ENCODE results near the gene TTC19. TPM values are rescaled to one million over a fixed set of nuclear protein-coding genes. Genes with fewer than 3 reads are reported as not detected.
"Not testable (repeated sequence)": the region's sequence is repeated elsewhere in the genome, so short reads cannot be mapped to it uniquely, and the experiment has no call there.

TTC19 gene
- total and polyA plus RNA-seq, 2 experiments from 2014 or later: 30.3 to 93.5 TPM

DNA sequence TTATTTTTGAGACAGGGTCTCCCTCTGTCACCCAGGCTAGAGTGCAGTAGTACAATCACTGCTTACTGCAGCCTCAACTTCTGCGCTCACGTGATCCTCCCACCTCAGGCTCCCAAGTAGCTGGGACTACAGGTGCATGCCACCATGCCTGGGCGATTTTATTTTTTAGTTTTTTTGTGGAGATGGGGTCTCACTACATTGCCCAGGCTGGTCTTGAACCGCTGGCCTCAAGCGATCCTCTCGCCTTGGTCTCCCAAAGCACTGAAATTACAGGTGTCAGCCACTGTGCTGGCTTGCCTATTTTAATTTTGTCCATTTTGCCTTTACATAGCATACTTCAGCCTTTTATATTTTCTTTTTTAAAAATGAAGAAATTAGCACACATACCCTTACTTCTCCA, 51.2 kb downstream of the TTC19 start (continued):
- no peak for TF ChIP-seq POLR2AphosphoS5 (IDR thresholded peaks at IDR 0.05; ENCODE audit: low read depth)
- TF ChIP-seq, protein P1, sequence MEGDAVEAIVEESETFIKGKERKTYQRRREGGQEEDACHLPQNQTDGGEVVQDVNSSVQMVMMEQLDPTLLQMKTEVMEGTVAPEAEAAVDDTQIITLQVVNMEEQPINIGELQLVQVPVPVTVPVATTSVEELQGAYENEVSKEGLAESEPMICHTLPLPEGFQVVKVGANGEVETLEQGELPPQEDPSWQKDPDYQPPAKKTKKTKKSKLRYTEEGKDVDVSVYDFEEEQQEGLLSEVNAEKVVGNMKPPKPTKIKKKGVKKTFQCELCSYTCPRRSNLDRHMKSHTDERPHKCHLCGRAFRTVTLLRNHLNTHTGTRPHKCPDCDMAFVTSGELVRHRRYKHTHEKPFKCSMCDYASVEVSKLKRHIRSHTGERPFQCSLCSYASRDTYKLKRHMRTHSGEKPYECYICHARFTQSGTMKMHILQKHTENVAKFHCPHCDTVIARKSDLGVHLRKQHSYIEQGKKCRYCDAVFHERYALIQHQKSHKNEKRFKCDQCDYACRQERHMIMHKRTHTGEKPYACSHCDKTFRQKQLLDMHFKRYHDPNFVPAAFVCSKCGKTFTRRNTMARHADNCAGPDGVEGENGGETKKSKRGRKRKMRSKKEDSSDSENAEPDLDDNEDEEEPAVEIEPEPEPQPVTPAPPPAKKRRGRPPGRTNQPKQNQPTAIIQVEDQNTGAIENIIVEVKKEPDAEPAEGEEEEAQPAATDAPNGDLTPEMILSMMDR (conservative IDR thresholded peaks at IDR 0.05; ENCODE audit: low read depth in 2 of 2): no peak
- no peak for TF ChIP-seq EZH2phosphoT487 (IDR thresholded peaks at IDR 0.05; ENCODE audit: unreplicated experiment)
- no peak for TF ChIP-seq STAT1 (IDR thresholded peaks at IDR 0.05; ENCODE audit: unreplicated experiment)
- TF ChIP-seq CREB1 (CRISPR knock-in tag; IDR thresholded peaks at IDR 0.05; ENCODE audit: low read depth): no peak
- TF ChIP-seq EZH2 (IDR thresholded peaks at IDR 0.05; ENCODE audit: low read depth, unreplicated experiment): no peak
- no peak for TF ChIP-seq JUNB (IDR thresholded peaks at IDR 0.05; ENCODE audit: unreplicated experiment)
- TF ChIP-seq, protein P2, sequence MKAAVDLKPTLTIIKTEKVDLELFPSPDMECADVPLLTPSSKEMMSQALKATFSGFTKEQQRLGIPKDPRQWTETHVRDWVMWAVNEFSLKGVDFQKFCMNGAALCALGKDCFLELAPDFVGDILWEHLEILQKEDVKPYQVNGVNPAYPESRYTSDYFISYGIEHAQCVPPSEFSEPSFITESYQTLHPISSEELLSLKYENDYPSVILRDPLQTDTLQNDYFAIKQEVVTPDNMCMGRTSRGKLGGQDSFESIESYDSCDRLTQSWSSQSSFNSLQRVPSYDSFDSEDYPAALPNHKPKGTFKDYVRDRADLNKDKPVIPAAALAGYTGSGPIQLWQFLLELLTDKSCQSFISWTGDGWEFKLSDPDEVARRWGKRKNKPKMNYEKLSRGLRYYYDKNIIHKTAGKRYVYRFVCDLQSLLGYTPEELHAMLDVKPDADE (IDR thresholded peaks at IDR 0.05): no peak
- TF ChIP-seq, protein P3, sequence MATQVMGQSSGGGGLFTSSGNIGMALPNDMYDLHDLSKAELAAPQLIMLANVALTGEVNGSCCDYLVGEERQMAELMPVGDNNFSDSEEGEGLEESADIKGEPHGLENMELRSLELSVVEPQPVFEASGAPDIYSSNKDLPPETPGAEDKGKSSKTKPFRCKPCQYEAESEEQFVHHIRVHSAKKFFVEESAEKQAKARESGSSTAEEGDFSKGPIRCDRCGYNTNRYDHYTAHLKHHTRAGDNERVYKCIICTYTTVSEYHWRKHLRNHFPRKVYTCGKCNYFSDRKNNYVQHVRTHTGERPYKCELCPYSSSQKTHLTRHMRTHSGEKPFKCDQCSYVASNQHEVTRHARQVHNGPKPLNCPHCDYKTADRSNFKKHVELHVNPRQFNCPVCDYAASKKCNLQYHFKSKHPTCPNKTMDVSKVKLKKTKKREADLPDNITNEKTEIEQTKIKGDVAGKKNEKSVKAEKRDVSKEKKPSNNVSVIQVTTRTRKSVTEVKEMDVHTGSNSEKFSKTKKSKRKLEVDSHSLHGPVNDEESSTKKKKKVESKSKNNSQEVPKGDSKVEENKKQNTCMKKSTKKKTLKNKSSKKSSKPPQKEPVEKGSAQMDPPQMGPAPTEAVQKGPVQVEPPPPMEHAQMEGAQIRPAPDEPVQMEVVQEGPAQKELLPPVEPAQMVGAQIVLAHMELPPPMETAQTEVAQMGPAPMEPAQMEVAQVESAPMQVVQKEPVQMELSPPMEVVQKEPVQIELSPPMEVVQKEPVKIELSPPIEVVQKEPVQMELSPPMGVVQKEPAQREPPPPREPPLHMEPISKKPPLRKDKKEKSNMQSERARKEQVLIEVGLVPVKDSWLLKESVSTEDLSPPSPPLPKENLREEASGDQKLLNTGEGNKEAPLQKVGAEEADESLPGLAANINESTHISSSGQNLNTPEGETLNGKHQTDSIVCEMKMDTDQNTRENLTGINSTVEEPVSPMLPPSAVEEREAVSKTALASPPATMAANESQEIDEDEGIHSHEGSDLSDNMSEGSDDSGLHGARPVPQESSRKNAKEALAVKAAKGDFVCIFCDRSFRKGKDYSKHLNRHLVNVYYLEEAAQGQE (IDR thresholded peaks at IDR 0.05; ENCODE audit: unreplicated experiment): no peak

DNA sequence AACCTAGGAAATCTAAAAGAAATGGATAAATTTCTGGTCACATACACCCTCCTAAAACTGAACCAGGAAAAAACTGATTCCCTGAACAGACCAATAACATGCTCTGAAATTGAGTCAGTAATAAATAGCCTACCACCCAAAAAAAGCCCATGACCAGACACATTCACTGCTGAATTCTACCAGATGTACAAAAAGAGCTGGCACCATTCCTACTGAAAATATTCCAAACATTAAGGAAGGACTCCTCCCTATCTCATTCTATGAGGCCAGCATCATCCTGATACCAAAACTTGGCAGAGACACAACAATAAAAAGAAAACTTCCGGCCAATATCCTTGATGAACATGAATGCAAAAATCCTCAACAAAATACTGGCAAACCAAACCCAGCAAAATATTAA, 52.9 kb downstream of the TTC19 start:
- Histone ChIP-seq H3F3A (replicated peaks; ENCODE audit: low read depth) (no peaks in the 10 kb centered on the region; the same call in 1 of the 2 replicates), H3K27ac (ENCODE audit: low read depth) (no peak overlapping the region), H4K20me1 (replicated peaks; ENCODE audit: insufficient read depth) (peaks cover 12% of the 10 kb centered on the region), H2AFZ (no peak overlapping the region), H3K4me1 (ENCODE audit: insufficient read depth) (no peaks in the 10 kb centered on the region), H3K36me3 (ENCODE audit: insufficient read depth) (peaks cover 8% of the 10 kb centered on the region; the same call in 1 of the 2 replicates), H3K27me3 (ENCODE audit: insufficient read depth) (no peaks in the 10 kb centered on the region), H3K79me2 (replicated peaks; ENCODE audit: insufficient read depth) (peaks cover 26% of the 10 kb centered on the region), H3K4me2 (no peak overlapping the region), H3K4me3 (no peak overlapping the region), H3K9me2 (ENCODE audit: insufficient read depth) (no peaks in the 10 kb centered on the region)
- no peak for ATAC-seq
- Mint-ChIP-seq H3K27me3 (ENCODE audit: insufficient read depth, low read depth, poor library complexity) (no peaks in the 10 kb centered on the region), H3K4me1 (no peaks in the 10 kb centered on the region), H3K9me3 (no peaks in the 10 kb centered on the region; the same call in 1 of the 3 replicates), H3K27ac (peak overlapping the region; percentile 55; the same call in 1 of the 2 replicates), H3K36me3 (ENCODE audit: low read depth) (peaks cover 47% of the 10 kb centered on the region), H3K4me3 (no peak overlapping the region)
- DNase-seq (ENCODE audit: low spot score): no peak
- no peak for TF ChIP-seq EZH2phosphoT487 (IDR thresholded peaks at IDR 0.05; ENCODE audit: unreplicated experiment)

DNA sequence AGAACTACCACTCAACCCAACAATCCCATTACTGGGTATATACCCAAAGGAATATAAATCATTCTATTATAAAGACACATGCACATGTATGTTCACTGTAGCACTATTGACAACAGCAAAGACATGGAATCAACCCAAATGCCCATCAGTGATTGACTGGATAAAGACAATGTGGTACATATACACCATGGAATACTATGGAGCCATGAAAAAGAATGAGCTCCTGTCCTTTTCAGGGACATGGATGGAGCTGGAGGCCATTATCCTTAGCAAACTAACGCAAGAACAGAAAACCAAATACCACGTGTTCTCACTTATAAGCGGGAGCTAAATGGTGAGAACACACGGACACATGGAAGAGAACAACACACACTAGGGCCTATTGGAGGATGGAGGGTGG, 55.5 kb downstream of the TTC19 start:
- Histone ChIP-seq H3K36me3 (ENCODE audit: insufficient read depth) (peaks cover 20% of the 10 kb centered on the region; the same call in 1 of the 2 replicates), H4K20me1 (replicated peaks; ENCODE audit: insufficient read depth) (peaks cover 11% of the 10 kb centered on the region), H3K79me2 (replicated peaks; ENCODE audit: insufficient read depth) (peaks cover 26% of the 10 kb centered on the region)
- H3K27ac ChIP-seq (ENCODE audit: low read depth); H3K4me1 ChIP-seq (ENCODE audit: insufficient read depth); H2AFZ ChIP-seq; H3K4me1 Mint-ChIP-seq; H3K27ac Mint-ChIP-seq; DNase-seq (ENCODE audit: low spot score); H3K4me2 ChIP-seq; H3K9me3 Mint-ChIP-seq; ATAC-seq; H3F3A ChIP-seq (replicated peaks; ENCODE audit: low read depth); H3K9me2 ChIP-seq (ENCODE audit: insufficient read depth); H3K27me3 Mint-ChIP-seq (ENCODE audit: insufficient read depth, low read depth, poor library complexity); H3K27me3 ChIP-seq (ENCODE audit: insufficient read depth); H3K4me3 ChIP-seq; H3K4me3 Mint-ChIP-seq: not testable (repeated sequence)
- peaks cover 56% of the 10 kb centered on the region for H3K36me3 Mint-ChIP-seq (ENCODE audit: low read depth)
